PFSK-1 (cell line): Measurements from ENCODE around the gene ADGRB3.

Source experiments
- POLR2AphosphoS5 ChIP-seq: IDR thresholded peaks from 2 replicates; pipeline ENCODE4 v1.6.1; 2012; ENCODE audit warnings: low read depth, mild to moderate bottlenecking, control low read depth, low read length, moderate library complexity
- SIN3A ChIP-seq: IDR thresholded peaks from 2 replicates; pipeline ENCODE4 v1.6.1; 2012; ENCODE audit warnings: mild to moderate bottlenecking, low read length, moderate library complexity, borderline replicate concordance; ENCODE audit not compliant: insufficient read depth

- TF ChIP-seq SIN3A (no peak), POLR2AphosphoS5 (no peak)
These were observed 75.8 kb downstream of the ADGRB3 start for GRCh38 chr6:68710916-68711315.
